Measurements from ENCODE around the gene MRPS5.

DNA sequence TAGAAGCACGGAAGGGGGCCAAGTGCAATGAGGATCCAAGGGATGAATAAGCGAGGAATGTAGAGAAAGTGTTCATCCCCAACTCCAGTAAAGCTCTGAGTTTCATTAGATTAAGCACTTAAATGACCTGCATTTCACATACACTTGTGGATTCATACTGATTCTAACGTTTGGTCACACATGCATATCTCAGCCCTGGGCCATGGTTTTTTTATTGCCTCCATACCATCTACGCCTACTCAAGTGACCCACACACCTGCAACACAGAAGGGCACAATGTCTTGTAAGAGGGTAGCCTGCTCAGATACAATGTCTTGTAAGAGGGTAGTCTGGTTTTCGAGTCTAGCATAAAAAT, 566 bp upstream of the MRPS5 start:
- TF ChIP-seq, protein P1, sequence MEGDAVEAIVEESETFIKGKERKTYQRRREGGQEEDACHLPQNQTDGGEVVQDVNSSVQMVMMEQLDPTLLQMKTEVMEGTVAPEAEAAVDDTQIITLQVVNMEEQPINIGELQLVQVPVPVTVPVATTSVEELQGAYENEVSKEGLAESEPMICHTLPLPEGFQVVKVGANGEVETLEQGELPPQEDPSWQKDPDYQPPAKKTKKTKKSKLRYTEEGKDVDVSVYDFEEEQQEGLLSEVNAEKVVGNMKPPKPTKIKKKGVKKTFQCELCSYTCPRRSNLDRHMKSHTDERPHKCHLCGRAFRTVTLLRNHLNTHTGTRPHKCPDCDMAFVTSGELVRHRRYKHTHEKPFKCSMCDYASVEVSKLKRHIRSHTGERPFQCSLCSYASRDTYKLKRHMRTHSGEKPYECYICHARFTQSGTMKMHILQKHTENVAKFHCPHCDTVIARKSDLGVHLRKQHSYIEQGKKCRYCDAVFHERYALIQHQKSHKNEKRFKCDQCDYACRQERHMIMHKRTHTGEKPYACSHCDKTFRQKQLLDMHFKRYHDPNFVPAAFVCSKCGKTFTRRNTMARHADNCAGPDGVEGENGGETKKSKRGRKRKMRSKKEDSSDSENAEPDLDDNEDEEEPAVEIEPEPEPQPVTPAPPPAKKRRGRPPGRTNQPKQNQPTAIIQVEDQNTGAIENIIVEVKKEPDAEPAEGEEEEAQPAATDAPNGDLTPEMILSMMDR (IDR thresholded peaks at IDR 0.05), result no peak
- no peak for TF ChIP-seq POLR2A (IDR thresholded peaks at IDR 0.05)
